Skeletal muscle satellite cell (primary cell): ENCODE results near the gene MYLK.

ENCODE experiments used
- H3K27me3 ChIP-seq: 2 replicates; pipeline ENCODE4 v1.7.0; 2013; ENCODE audit warnings: low read length; ENCODE audit not compliant: control insufficient read depth, insufficient read depth
- H3K36me3 ChIP-seq: 2 replicates; pipeline ENCODE4 v1.7.0; 2013; ENCODE audit warnings: mild to moderate bottlenecking, control low read depth, low read length; ENCODE audit not compliant: insufficient read depth
- H3K4me1 ChIP-seq: 2 replicates; pipeline ENCODE4 v1.7.0; 2013; ENCODE audit warnings: low read length; ENCODE audit not compliant: control insufficient read depth, insufficient read depth
- H3K4me2 ChIP-seq: 2 replicates; pipeline ENCODE4 v1.7.0; 2013; ENCODE audit warnings: mild to moderate bottlenecking, low read length
- H3K4me3 ChIP-seq: 2 replicates; pipeline ENCODE4 v1.7.0; 2013; ENCODE audit warnings: low read length
- H3K9ac ChIP-seq: 2 replicates; pipeline ENCODE4 v1.7.0; 2013; ENCODE audit warnings: mild to moderate bottlenecking, low read depth, low read length, moderate library complexity
- H3K9me3 ChIP-seq: replicated peaks from 2 replicates; pipeline ENCODE4 v1.7.0; 2013; ENCODE audit warnings: mild to moderate bottlenecking, control low read depth, low read length

Gene MYLK

DNA sequence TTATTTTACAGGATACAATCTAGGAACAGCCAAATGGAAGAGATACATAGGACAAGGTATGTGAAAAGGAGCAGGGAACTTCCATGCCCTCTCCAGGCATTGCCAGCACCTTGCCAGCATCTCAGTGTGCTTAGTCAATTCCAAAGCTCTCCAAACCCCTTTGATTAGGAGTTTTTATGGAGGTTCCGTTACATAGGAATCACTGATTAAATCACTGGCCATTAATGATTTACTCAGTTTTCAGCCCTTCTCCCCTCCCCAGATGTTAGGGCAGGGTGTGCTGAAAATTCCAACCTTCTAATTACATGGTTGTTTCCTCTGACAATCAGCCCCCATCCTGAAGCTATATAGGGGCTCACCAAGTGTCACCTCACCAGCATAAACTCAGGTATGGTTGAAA lies 11.5 kb downstream of the MYLK start:
- H3K9ac ChIP-seq, result no peak overlapping the region
- no peak overlapping the region for H3K4me3 ChIP-seq
- no peak overlapping the region for H3K4me2 ChIP-seq
- peaks cover 13% of the 10 kb centered on the region for H3K4me1 ChIP-seq
- no peaks in the 10 kb centered on the region for H3K9me3 ChIP-seq
- no peaks in the 10 kb centered on the region for H3K27me3 ChIP-seq
- H3K36me3 ChIP-seq, result no peaks in the 10 kb centered on the region

- Histone ChIP-seq H3K9me3 (no peaks in the 10 kb centered on the region), H3K36me3 (no peaks in the 10 kb centered on the region)
Measured at GRCh38 chr3:123871946-123872345, 12.2 kb downstream of the MYLK start.

GRCh38 chr3:123870033-123870432 lies 14.1 kb downstream of the MYLK start:
- Histone ChIP-seq H3K27me3 (no peaks in the 10 kb centered on the region), H3K4me1 (peaks cover 13% of the 10 kb centered on the region), H3K4me3 (no peak overlapping the region), H3K36me3 (no peaks in the 10 kb centered on the region), H3K4me2 (no peak overlapping the region), H3K9ac (no peak overlapping the region), H3K9me3 (no peaks in the 10 kb centered on the region)

More at GRCh38 chr3:123871946-123872345, 12.2 kb downstream of the MYLK start:
- H3K4me2 ChIP-seq, result no peak overlapping the region
- peaks cover 13% of the 10 kb centered on the region for H3K4me1 ChIP-seq
- no peak overlapping the region for H3K4me3 ChIP-seq
- H3K9ac ChIP-seq, result no peak overlapping the region
- H3K27me3 ChIP-seq, result no peaks in the 10 kb centered on the region

DNA sequence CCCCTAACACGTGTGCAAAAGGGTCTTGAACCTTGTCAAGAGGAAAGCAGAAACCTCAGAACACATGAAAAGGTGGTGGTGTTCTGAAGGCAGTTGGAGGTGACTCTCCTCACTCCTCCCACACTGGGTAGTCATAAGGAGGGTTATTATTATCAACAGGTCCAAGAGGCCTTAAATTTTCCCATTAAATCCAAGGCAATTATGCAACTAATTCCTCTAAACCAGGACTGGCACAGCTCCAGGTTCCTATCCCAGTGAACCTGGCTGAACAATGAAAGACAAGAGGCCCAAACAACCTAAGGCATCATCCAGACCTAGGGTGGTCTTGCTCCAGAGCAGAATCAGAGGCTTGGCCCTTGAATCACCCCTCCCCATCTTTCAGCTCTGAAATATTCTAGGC lies 15.0 kb downstream of the MYLK start:
- H3K9ac ChIP-seq, result no peak overlapping the region
- no peaks in the 10 kb centered on the region for H3K36me3 ChIP-seq
- peaks cover 13% of the 10 kb centered on the region for H3K4me1 ChIP-seq
- H3K9me3 ChIP-seq, result no peaks in the 10 kb centered on the region
- no peak overlapping the region for H3K4me3 ChIP-seq
- H3K27me3 ChIP-seq, result no peaks in the 10 kb centered on the region
- H3K4me2 ChIP-seq, result no peak overlapping the region

GRCh38 chr3:123864706-123865105 lies 19.4 kb downstream of the MYLK start:
- Histone ChIP-seq H3K9me3 (no peaks in the 10 kb centered on the region), H3K4me2 (no peak overlapping the region), H3K36me3 (no peaks in the 10 kb centered on the region), H3K9ac (no peak overlapping the region), H3K4me1 (peaks cover 5% of the 10 kb centered on the region), H3K27me3 (no peaks in the 10 kb centered on the region), H3K4me3 (no peak overlapping the region)

GRCh38 chr3:123862152-123862551 lies 22.0 kb downstream of the MYLK start:
- H3K36me3 ChIP-seq, result no peaks in the 10 kb centered on the region
- no peaks in the 10 kb centered on the region for H3K27me3 ChIP-seq
- no peaks in the 10 kb centered on the region for H3K4me1 ChIP-seq
- H3K4me3 ChIP-seq, result no peak overlapping the region
- no peaks in the 10 kb centered on the region for H3K9me3 ChIP-seq
- H3K9ac ChIP-seq, result no peak overlapping the region
- no peak overlapping the region for H3K4me2 ChIP-seq

DNA sequence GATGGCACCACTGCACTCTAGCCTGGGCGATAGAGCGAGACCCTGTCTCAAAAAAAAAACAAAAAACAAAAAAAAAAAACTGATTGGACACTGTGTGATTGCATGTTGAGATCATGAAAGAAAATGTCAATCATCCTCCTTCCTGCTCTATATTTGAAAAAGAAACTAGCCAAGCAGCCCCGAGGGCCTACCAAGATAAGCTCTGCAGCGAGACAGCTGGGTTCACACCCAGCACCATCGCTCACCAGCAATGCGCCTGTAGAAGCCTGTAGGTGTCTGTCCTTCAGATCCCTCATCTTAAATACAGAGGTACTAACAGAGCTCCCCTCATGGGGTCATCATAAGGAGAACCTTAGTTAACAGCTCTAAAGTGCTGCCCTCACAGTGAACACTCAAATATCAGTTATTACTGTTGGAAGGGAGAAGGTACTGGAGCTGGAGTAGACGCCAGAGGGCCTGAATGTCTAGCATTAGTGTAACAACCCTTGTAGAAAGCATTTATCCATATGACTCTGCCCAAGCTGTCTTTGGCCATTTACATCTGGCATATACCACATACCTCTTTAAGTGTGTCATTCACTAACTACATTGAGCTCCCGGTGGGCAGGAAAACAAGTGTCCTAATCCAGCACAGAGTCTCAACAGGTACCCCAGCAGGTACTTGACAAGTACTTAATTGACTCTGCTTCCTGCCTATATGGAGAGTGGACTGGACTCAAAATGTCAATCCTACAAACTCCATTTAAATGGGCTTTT lies 22.9 kb downstream of the MYLK start:
- H3K4me1 ChIP-seq, result no peaks in the 10 kb centered on the region
- no peak overlapping the region for H3K9ac ChIP-seq
- H3K4me3 ChIP-seq, result no peak overlapping the region
- H3K27me3 ChIP-seq, result no peaks in the 10 kb centered on the region
- H3K4me2 ChIP-seq, result no peak overlapping the region
- H3K36me3 ChIP-seq, result no peaks in the 10 kb centered on the region
- no peaks in the 10 kb centered on the region for H3K9me3 ChIP-seq

GRCh38 chr3:123859177-123859576 lies 25.0 kb downstream of the MYLK start:
- no peaks in the 10 kb centered on the region for H3K36me3 ChIP-seq
- no peak overlapping the region for H3K4me2 ChIP-seq
- no peak overlapping the region for H3K4me3 ChIP-seq
- H3K4me1 ChIP-seq, result no peaks in the 10 kb centered on the region
- H3K27me3 ChIP-seq, result no peaks in the 10 kb centered on the region
- H3K9me3 ChIP-seq, result no peaks in the 10 kb centered on the region
- H3K9ac ChIP-seq, result no peak overlapping the region

GRCh38 chr3:123854905-123855304 lies 29.2 kb downstream of the MYLK start:
- H3K9ac ChIP-seq, result no peak overlapping the region
- no peak overlapping the region for H3K4me2 ChIP-seq
- no peaks in the 10 kb centered on the region for H3K27me3 ChIP-seq
- no peaks in the 10 kb centered on the region for H3K9me3 ChIP-seq
- no peaks in the 10 kb centered on the region for H3K36me3 ChIP-seq
- H3K4me3 ChIP-seq, result no peak overlapping the region
- H3K4me1 ChIP-seq, result no peaks in the 10 kb centered on the region

- no peaks in the 10 kb centered on the region for H3K27me3 ChIP-seq
- H3K9ac ChIP-seq, result no peak overlapping the region
- H3K4me2 ChIP-seq, result no peak overlapping the region
- no peak overlapping the region for H3K4me3 ChIP-seq
- no peaks in the 10 kb centered on the region for H3K4me1 ChIP-seq
- H3K9me3 ChIP-seq, result peaks cover 4% of the 10 kb centered on the region
- H3K36me3 ChIP-seq, result no peaks in the 10 kb centered on the region
Measured at GRCh38 chr3:123853686-123854372, 30.3 kb downstream of the MYLK start.

DNA sequence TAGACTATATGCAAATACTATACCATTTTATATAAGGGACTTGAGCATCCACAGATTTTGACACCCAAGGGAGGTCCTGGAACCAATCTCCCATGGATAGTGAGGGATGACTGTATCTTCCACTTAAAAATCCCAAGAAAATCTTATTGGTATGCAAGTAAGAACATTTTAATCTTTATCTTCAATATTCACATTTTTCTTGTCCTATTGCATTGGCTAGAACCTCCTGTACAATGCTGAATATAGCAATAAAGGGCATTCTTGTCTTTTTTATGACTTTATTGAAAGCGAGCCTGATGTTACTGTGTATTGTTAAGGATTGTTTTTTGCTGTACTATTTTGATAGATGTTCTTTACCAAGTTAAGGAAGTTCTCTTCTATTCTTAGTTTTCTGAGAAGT lies 36.9 kb downstream of the MYLK start:
- no peaks in the 10 kb centered on the region for H3K36me3 ChIP-seq
- no peaks in the 10 kb centered on the region for H3K27me3 ChIP-seq
- H3K4me1 ChIP-seq, result no peaks in the 10 kb centered on the region
- H3K9me3 ChIP-seq, result peaks cover 11% of the 10 kb centered on the region
- H3K4me3 ChIP-seq, result no peak overlapping the region
- H3K9ac ChIP-seq, result no peak overlapping the region
- H3K4me2 ChIP-seq, result no peak overlapping the region

DNA sequence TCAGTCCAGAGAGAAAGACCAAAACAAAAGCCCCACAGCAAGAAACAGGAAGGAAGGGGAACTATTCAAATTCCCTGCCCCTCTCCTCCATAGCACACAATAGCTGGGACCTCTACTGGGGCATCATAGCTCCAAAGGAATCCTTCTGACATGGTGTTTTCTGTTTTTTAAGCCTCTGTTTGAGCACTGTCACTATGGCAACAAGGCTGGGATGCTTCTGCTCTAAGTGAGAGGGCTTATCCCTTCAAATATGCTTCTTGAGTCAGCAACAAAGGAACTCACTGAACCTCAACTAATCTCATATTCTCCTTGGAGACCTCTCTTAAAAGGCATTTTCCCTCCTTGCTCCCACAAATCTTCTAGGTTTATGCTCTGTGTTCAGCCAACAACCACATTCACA lies 40.5 kb downstream of the MYLK start:
- Histone ChIP-seq H3K36me3 (no peaks in the 10 kb centered on the region), H3K9ac (no peak overlapping the region), H3K4me2 (no peak overlapping the region), H3K27me3 (no peaks in the 10 kb centered on the region), H3K4me3 (no peak overlapping the region), H3K9me3 (peaks cover 6% of the 10 kb centered on the region), H3K4me1 (no peaks in the 10 kb centered on the region)
